H1 (cell line): ENCODE data around the gene CSGALNACT2. TPM values are rescaled to one million over a fixed set of nuclear protein-coding genes. Genes with fewer than 3 reads are reported as not detected.
A peak's percentile ranks its signal among the peaks of the same experiment; 100 is the strongest.

Experiments
- CTCF ChIA-PET: fragments of 300-600 bp; sonication (Branson Sonifier 250); formaldehyde crosslinking; loops from one replicate; lab custom pipeline; 2021; ENCODE audit not compliant: partially characterized antibody; lab: Charles Lee
- POLR2A ChIA-PET: fragments of 300-600 bp; sonication (Branson Sonifier 250); formaldehyde crosslinking; loops from one replicate; lab custom pipeline; 2021; ENCODE audit warnings: inconsistent platforms; ENCODE audit not compliant: partially characterized antibody; lab: Charles Lee
- DNase-seq, 2 experiments: peaks; one replicate each; pipeline versions ENCODE4 v3.0.0 to v3.0.0-alpha.2; 2010 to 2022; ENCODE audit warnings: low spot score in 2 of 2, low read depth in 1 of 2, mixed read lengths in 1 of 2
- FAIRE-seq: peaks from 2 replicates; lab custom pipeline; 2011; peaks lifted over from hg19 to GRCh38; lab: Jason Lieb, UNC
- H2AFZ ChIP-seq: 2 replicates; pipeline ENCODE4 v1.8.1; 2012; ENCODE audit warnings: low read length, inconsistent platforms
- H2AK5ac ChIP-seq: 2 replicates; pipeline ENCODE4 v1.6.1; 2013; ENCODE audit warnings: low read depth, low read length
- H2BK120ac ChIP-seq: replicated peaks from 2 replicates; pipeline ENCODE3; 2013; ENCODE audit warnings: low read depth, low read length, inconsistent platforms
- H2BK12ac ChIP-seq: 2 replicates; pipeline ENCODE4 v1.6.1; 2013; ENCODE audit warnings: low read depth, low read length
- H2BK15ac ChIP-seq: 2 replicates; pipeline ENCODE4 v1.6.1; 2013; ENCODE audit warnings: low read length
- H2BK20ac ChIP-seq: 2 replicates; pipeline ENCODE4 v1.6.1; 2013; ENCODE audit warnings: low read length
- H2BK5ac ChIP-seq: 2 replicates; pipeline ENCODE4 v1.6.1; 2013; ENCODE audit warnings: low read depth, low read length
- H3K14ac ChIP-seq: 2 replicates; pipeline ENCODE4 v1.6.1; 2013; ENCODE audit warnings: inconsistent platforms; ENCODE audit not compliant: insufficient read length
- H3K18ac ChIP-seq: 2 replicates; pipeline ENCODE4 v1.6.1; 2013; ENCODE audit warnings: low read length; ENCODE audit errors: extremely low read depth
- H3K23ac ChIP-seq: 2 replicates; pipeline ENCODE4 v1.6.1; 2013; ENCODE audit warnings: inconsistent platforms; ENCODE audit not compliant: insufficient read length
- H3K23me2 ChIP-seq: 2 replicates; pipeline ENCODE4 v1.6.1; 2013; ENCODE audit warnings: low read depth, low read length
- H3K27ac ChIP-seq: 2 replicates; pipeline ENCODE4 v1.6.1; 2011; ENCODE audit warnings: low read depth, low read length, inconsistent platforms
- H3K27me3 ChIP-seq, 4 experiments: replicated peaks in 1 of 4; 1 replicate in 1 of 4; 2 replicates in 3 of 4; pipeline versions ENCODE4 v1.6.1 to v1.8.1; 2011 to 2013; ENCODE audit warnings: low read length in 3 of 4, mild to moderate bottlenecking in 3 of 4, inconsistent platforms in 2 of 4, mixed read lengths in 2 of 4, moderate library complexity in 1 of 4; ENCODE audit not compliant: control insufficient read depth in 3 of 4, insufficient read depth in 3 of 4; ENCODE audit errors: extremely low read depth in 1 of 4
- H3K36me3 ChIP-seq, 4 experiments: 2 replicates each; pipeline versions ENCODE4 v1.6.1 to v1.8.1; 2011 to 2013; ENCODE audit warnings: mild to moderate bottlenecking in 4 of 4, low read length in 3 of 4, moderate library complexity in 2 of 4, control low read depth in 1 of 4, inconsistent platforms in 1 of 4; ENCODE audit not compliant: insufficient read depth in 4 of 4, control insufficient read depth in 2 of 4
- H3K4ac ChIP-seq: replicated peaks from 2 replicates; pipeline ENCODE3; 2013; ENCODE audit warnings: low read length, low read depth, mixed read lengths, inconsistent platforms; ENCODE audit not compliant: insufficient read length
- H3K4me1 ChIP-seq, 4 experiments: replicated peaks in 1 of 4; 1 replicate in 1 of 4; 2 replicates in 3 of 4; pipeline versions ENCODE4 v1.6.1 to v1.8.1; 2011 to 2013; ENCODE audit warnings: low read length in 3 of 4, inconsistent platforms in 2 of 4, mixed read lengths in 1 of 4; ENCODE audit not compliant: insufficient read depth in 4 of 4, control insufficient read depth in 3 of 4
- H3K4me2 ChIP-seq, 2 experiments: 2 replicates each; pipeline versions ENCODE4 v1.6.1 to v1.8.1; 2011 to 2013; ENCODE audit warnings: low read depth in 2 of 2, low read length in 2 of 2, control low read depth in 1 of 2, inconsistent platforms in 1 of 2, mild to moderate bottlenecking in 1 of 2; ENCODE audit not compliant: insufficient read depth in 1 of 2
- H3K4me3 ChIP-seq, 4 experiments: fragments of 200-600, 300-600 bp in 1 of 4; sonication (generic), shearing (Covaris generic), sonication (Bioruptor Twin) in 1 of 4; 2 replicates each; pipeline versions ENCODE4 v1.5.1 to v1.8.1; 2011 to 2016; ENCODE audit warnings: low read length in 4 of 4, low read depth in 3 of 4, control low read depth in 2 of 4, inconsistent platforms in 2 of 4, mild to moderate bottlenecking in 2 of 4, mixed read lengths in 1 of 4, moderate library complexity in 1 of 4; ENCODE audit not compliant: insufficient read depth in 2 of 4; ENCODE audit errors: extremely low read depth in 1 of 4
- H3K56ac ChIP-seq: replicated peaks from 2 replicates; pipeline ENCODE3; 2013; ENCODE audit warnings: low read depth, mild to moderate bottlenecking, mixed read lengths, low read length, inconsistent platforms; ENCODE audit not compliant: insufficient read length
- H3K79me1 ChIP-seq: 2 replicates; pipeline ENCODE4 v1.6.1; 2013; ENCODE audit warnings: low read depth, low read length, control low read depth
- H3K79me2 ChIP-seq, 2 experiments: 2 replicates each; pipeline versions ENCODE4 v1.6.1 to v1.8.1; 2012 to 2013; ENCODE audit warnings: low read length in 2 of 2, mild to moderate bottlenecking in 2 of 2, inconsistent platforms in 1 of 2; ENCODE audit not compliant: insufficient read depth in 2 of 2, control insufficient read depth in 1 of 2
- H3K9ac ChIP-seq, 4 experiments: replicated peaks in 1 of 4; 1 replicate in 1 of 4; 2 replicates in 3 of 4; pipeline versions ENCODE4 v1.6.1 to v1.8.1; 2011 to 2013; ENCODE audit warnings: low read depth in 3 of 4, low read length in 3 of 4, control low read depth in 2 of 4, mild to moderate bottlenecking in 2 of 4, moderate library complexity in 2 of 4, inconsistent platforms in 1 of 4; ENCODE audit errors: extremely low read depth in 1 of 4
- H3K9me3 ChIP-seq, 2 experiments: 2 replicates each; pipeline versions ENCODE4 v1.6.1 to v1.8.1; 2012 to 2013; ENCODE audit warnings: mild to moderate bottlenecking in 2 of 2, moderate library complexity in 2 of 2, control low read depth in 1 of 2, inconsistent platforms in 1 of 2, low read depth in 1 of 2, low read length in 1 of 2, mixed read lengths in 1 of 2; ENCODE audit not compliant: insufficient read depth in 2 of 2
- H4K20me1 ChIP-seq, 2 experiments: replicated peaks in 1 of 2; 2 replicates each; pipeline versions ENCODE3 to v1.8.1; 2011 to 2013; ENCODE audit warnings: inconsistent platforms in 2 of 2, low read length in 2 of 2, mild to moderate bottlenecking in 1 of 2; ENCODE audit not compliant: insufficient read depth in 2 of 2, control insufficient read depth in 1 of 2
- H4K5ac ChIP-seq: 2 replicates; pipeline ENCODE4 v1.6.1; 2013; ENCODE audit warnings: low read length, low read depth, mixed read lengths, inconsistent platforms; ENCODE audit not compliant: insufficient read length
- H4K8ac ChIP-seq: 2 replicates; pipeline ENCODE4 v1.8.0; 2013; ENCODE audit warnings: mild to moderate bottlenecking, moderate library complexity, low read length, inconsistent platforms; ENCODE audit not compliant: insufficient read depth; ENCODE audit errors: extremely low read depth
- H4K91ac ChIP-seq: replicated peaks from 2 replicates; pipeline ENCODE3; 2013; ENCODE audit warnings: low read length, mixed read lengths, inconsistent platforms; ENCODE audit not compliant: insufficient read length
- KDM5A ChIP-seq: fragments of 200-600 bp; IDR thresholded peaks from 2 replicates; pipeline ENCODE4 v1.7.1; 2012; ENCODE audit warnings: mild to moderate bottlenecking, low read length, inconsistent platforms, mixed read lengths
- WGBS, 2 experiments: shearing (Covaris generic) in 1 of 2; methylation state at CpG; one replicate each; pipeline versions ENCODE4 v1.1.6 to v1.1.7; 2013 to 2015; ENCODE audit warnings: low lambda C conversion rate in 2 of 2, mixed read lengths in 2 of 2, inconsistent platforms in 1 of 2, low coverage in 1 of 2, missing lambda C conversion rate in 1 of 2; ENCODE audit not compliant: insufficient replicate concordance in 2 of 2, insufficient coverage in 1 of 2, insufficient read length in 1 of 2; ENCODE audit errors: extremely low coverage in 1 of 2, missing lambda C conversion rate in 1 of 2; 5-methylcytosine and 5-hydroxymethylcytosine counted together
- polyA plus RNA-seq, 7 experiments: library from polyadenylated mRNA; depleted of rRNA in 3 of 7; stranded (reverse) in 5 of 7; unstranded in 2 of 7; fragments of >200 nt in 5 of 7; fragments of 200-250 nt in 2 of 7; gene quantifications; 1 replicate in 5 of 7; 2 replicates in 1 of 7; 4 replicates in 1 of 7; pipeline versions ENCODE4 v1.2.1 to v1.2.3, GENCODE V29; 2011 to 2013; ENCODE audit warnings: missing spikeins in 2 of 7, mixed read lengths in 2 of 7
- total RNA-seq: library from RNA; stranded (reverse); fragmentation: NEBNext Ultra II Directional; extraction: Animal tissue kit (Norgen Biotek cat#: 25700); gene quantifications from 2 replicates; pipeline ENCODE4 v1.2.1, GENCODE V29; 2021

CSGALNACT2 gene
- total and polyA plus RNA-seq, 2 of the 8 experiments (the other 6 are each of a cell fraction or from before 2014, with no cell fraction given) = 2.6 to 5.3 TPM

- Histone ChIP-seq H3K79me1 (no peaks in the 10 kb centered on the region), H3K27me3 (no peaks in the 10 kb centered on the region), H3K4me1 (peaks cover 0 to 11% (median 2%) of the 10 kb centered on the region in 4 experiments; a peak in 4 of 7 replicates), H4K20me1 (peaks cover 0 to 2% of the 10 kb centered on the region in 2 experiments), H4K5ac (no peak overlapping the region), H3K56ac (no peak overlapping the region), H2AK5ac (no peak overlapping the region), H3K36me3 (no peaks in the 10 kb centered on the region), H3K4me3 (no peak overlapping the region), H3K4ac (no peak overlapping the region), H2BK12ac (no peak overlapping the region), H2BK20ac (no peak overlapping the region), H2BK120ac (no peak overlapping the region), H2AFZ (no peak overlapping the region), H3K4me2 (no peak overlapping the region), H4K91ac (no peak overlapping the region), H4K8ac (no peak overlapping the region), H3K9me3 (no peaks in the 10 kb centered on the region), H3K14ac (no peak overlapping the region), H3K18ac (no peak overlapping the region), H3K9ac (no peak overlapping the region), H2BK5ac (no peak overlapping the region), H3K79me2 (no peaks in the 10 kb centered on the region), H2BK15ac (0 out of 2 replicates have a peak overlapping the region, but pooled peaks have one; percentile 72), H3K23ac (no peak overlapping the region), H3K23me2 (peaks cover under 1% of the 10 kb centered on the region; the same call in 1 of the 2 replicates), H3K27ac (no peak overlapping the region)
- FAIRE-seq (no peak), DNase-seq (no peak)
- CTCF ChIA-PET = interaction anchor here (0.7 to 12.7 kb wide), 7 partner anchors 10 to 237 kb away, joined by 3 to 159 read pairs (median 18); no protein-coding TSS in a partner anchor
- POLR2A ChIA-PET = interaction anchor here (0.6 to 0.7 kb wide), 2 partner anchors 11 to 1495 kb away, joined by 3 read pairs; no protein-coding TSS in a partner anchor
- WGBS, 2 experiments = 88% methylated on average over 5 of the region's 5 CpGs; no CpG with 5 or more reads in 1 of the 2 experiments
- no peak for TF ChIP-seq KDM5A
These were observed 81.6 kb downstream of the CSGALNACT2 start for GRCh38 chr10:43219848-43220247.
